MCF 10A (cell line): ENCODE results near the gene LARP1B. TPM values are rescaled to one million over a fixed set of nuclear protein-coding genes. Genes with fewer than 3 reads are reported as not detected.
"Not testable (repeated sequence)": the region's sequence is repeated elsewhere in the genome, so short reads cannot be mapped to it uniquely, and the experiment has no call there.

Source experiments
- BruUV-seq: library from RNA; stranded (reverse); fragments of 400-500 nt; replicated peaks from 2 replicates; lab custom pipeline; 2021; lab: Mats Ljungman, UMichigan
- CTCF ChIA-PET: fragments of 300-600 bp; sonication (Branson Sonifier 250); formaldehyde crosslinking; extraction: SDS; loops from one replicate; lab custom pipeline; 2021; ENCODE audit warnings: antibody characterized with exemption, inconsistent platforms; lab: Yijun Ruan, JAX
- POLR2A ChIA-PET: fragments of 300-600, 350-650 bp; sonication (Branson Sonifier 250); formaldehyde crosslinking; extraction: SDS; loops from one replicate; lab custom pipeline; 2020; ENCODE audit warnings: antibody characterized with exemption, inconsistent platforms; lab: Yijun Ruan, JAX
- DNase-seq: peaks from one replicate; pipeline ENCODE4 v3.0.0-alpha.2; 2018; ENCODE audit not compliant: unreplicated experiment
- H3K27ac Mint-ChIP-seq: one replicate; pipeline ENCODE4 v1.8.0; 2022; ENCODE audit warnings: mild to moderate bottlenecking, low read depth, mixed read lengths; ENCODE audit not compliant: unreplicated experiment
- H3K27me3 Mint-ChIP-seq: one replicate; pipeline ENCODE4 v1.8.0; 2022; ENCODE audit warnings: mixed read lengths; ENCODE audit not compliant: insufficient read depth, unreplicated experiment
- H3K36me3 Mint-ChIP-seq: one replicate; pipeline ENCODE4 v1.8.0; 2022; ENCODE audit warnings: mild to moderate bottlenecking, moderate library complexity, mixed read lengths; ENCODE audit not compliant: insufficient read depth, unreplicated experiment
- H3K4me1 Mint-ChIP-seq: one replicate; pipeline ENCODE4 v1.8.0; 2022; ENCODE audit warnings: mixed read lengths; ENCODE audit not compliant: insufficient read depth, unreplicated experiment
- H3K4me3 Mint-ChIP-seq: one replicate; pipeline ENCODE4 v1.8.0; 2022; ENCODE audit warnings: mild to moderate bottlenecking, moderate library complexity, mixed read lengths; ENCODE audit not compliant: unreplicated experiment
- H3K9me3 Mint-ChIP-seq: one replicate; pipeline ENCODE4 v1.8.0; 2022; ENCODE audit warnings: mixed read lengths; ENCODE audit not compliant: unreplicated experiment
- CTCF ChIP-seq: fragments of 200-600 bp; IDR thresholded peaks from one replicate; pipeline ENCODE4 v1.8.0; 2022; ENCODE audit warnings: antibody characterized with exemption, mild to moderate bottlenecking; ENCODE audit not compliant: unreplicated experiment
- intact Hi-C: fragments of 100-400 bp; cut with micrococcal nuclease; formaldehyde crosslinking; loops from 2 replicates; pipeline ENCODE4 v1.14.1; 2022
- total RNA-seq: library from RNA; stranded (reverse); gene quantifications from 2 replicates; pipeline ENCODE4 v1.2.3, GENCODE V29; 2022

LARP1B gene
- total RNA-seq, 1 experiment from 2014 or later = 62.8 TPM

- POLR2A ChIA-PET = interaction anchor here (1.0 kb wide), 1 partner anchor 13 kb away, joined by 4 read pairs; no protein-coding TSS in a partner anchor
- Mint-ChIP-seq H3K4me1 (no peaks in the 10 kb centered on the region), H3K9me3 (peaks cover 7% of the 10 kb centered on the region), H3K27ac (no peak overlapping the region), H3K27me3 (no peaks in the 10 kb centered on the region), H3K4me3 (no peak overlapping the region), H3K36me3 (peaks cover 27% of the 10 kb centered on the region)
- no peak for DNase-seq
- CTCF ChIA-PET = interaction anchor here (0.7 kb wide), 1 partner anchor 281 kb away, joined by 3 read pairs; no protein-coding TSS in a partner anchor
- intact Hi-C loops = no loop called here
- TF ChIP-seq CTCF = no peak
- no TSS peak for BruUV-seq
Observed at GRCh38 chr4:128155874-128156456, 94.9 kb downstream of the LARP1B start.

- H3K27ac Mint-ChIP-seq, BruUV-seq, H3K4me3 Mint-ChIP-seq, intact Hi-C loops, H3K4me1 Mint-ChIP-seq, H3K9me3 Mint-ChIP-seq, DNase-seq, H3K27me3 Mint-ChIP-seq, CTCF ChIA-PET: not testable (repeated sequence)
- H3K36me3 Mint-ChIP-seq = peaks cover 27% of the 10 kb centered on the region
- POLR2A ChIA-PET = interaction anchor here (0.7 to 1.0 kb wide), 2 partner anchors 12 to 129 kb away, joined by 4 read pairs; no protein-coding TSS in a partner anchor
Observed at GRCh38 chr4:128156472-128156871, 95.4 kb downstream of the LARP1B start.

GRCh38 chr4:128158894-128159293, 97.8 kb downstream of the LARP1B start:
- CTCF ChIA-PET = interaction anchor here (0.7 kb wide), 1 partner anchor 95 kb away, joined by 6 read pairs; no protein-coding TSS in a partner anchor
- no TSS peak for BruUV-seq
- DNase-seq = no peak
- intact Hi-C loops = no loop called here
- Mint-ChIP-seq H3K36me3 (peaks cover 27% of the 10 kb centered on the region), H3K9me3 (peaks cover 7% of the 10 kb centered on the region), H3K4me1 (peaks cover 16% of the 10 kb centered on the region), H3K27ac (no peak overlapping the region), H3K27me3 (no peaks in the 10 kb centered on the region), H3K4me3 (no peak overlapping the region)
- TF ChIP-seq CTCF = no peak
- POLR2A ChIA-PET = interaction anchor here (0.6 kb wide), 1 partner anchor 47 kb away, joined by 6 read pairs; no protein-coding TSS in a partner anchor

GRCh38 chr4:128159967-128160366, 98.9 kb downstream of the LARP1B start:
- ChIA-PET POLR2A (interaction anchor here (1.0 kb wide), 1 partner anchor 39 kb away, joined by 3 read pairs; no protein-coding TSS in a partner anchor), CTCF (interaction anchor here (0.8 kb wide), 1 partner anchor 21 kb away, joined by 3 read pairs; no protein-coding TSS in a partner anchor)
- no TSS peak for BruUV-seq
- no peak overlapping the region for H3K4me3 Mint-ChIP-seq
- H3K27me3 Mint-ChIP-seq = no peaks in the 10 kb centered on the region
- peaks cover 25% of the 10 kb centered on the region for H3K36me3 Mint-ChIP-seq
- H3K9me3 Mint-ChIP-seq = peaks cover 7% of the 10 kb centered on the region
- peaks cover 16% of the 10 kb centered on the region for H3K4me1 Mint-ChIP-seq
- peak; percentile 56 for DNase-seq
- TF ChIP-seq CTCF = no peak
- peak overlapping the region; percentile 23 for H3K27ac Mint-ChIP-seq
- intact Hi-C loops = no loop called here
